Limb (tissue), 2 donors: ENCODE data around the gene PISD.
"Not testable (repeated sequence)": the region's sequence is repeated elsewhere in the genome, so short reads cannot be mapped to it uniquely, and the experiment has no call there.

Experiments
- DNase-seq, 2 donors: peaks; one replicate each; pipeline ENCODE4 v3.0.0-alpha.2; 2016; ENCODE audit errors: extremely low spot score in 2 of 2

Gene PISD

GRCh38 chr22:31661851-31662667 is at the start of gene PISD:
Gene PISD (minus strand): TSS chr22:31662215. CDS start chr22:31662208, 7 bp downstream.
- DNase-seq, result peak; percentile 94 to 98

GRCh38 chr22:31711226-31711625 is 49.2 kb upstream of the PISD start:
- not testable (repeated sequence) for DNase-seq

GRCh38 chr22:31707519-31707918 is 45.5 kb upstream of the PISD start:
- no peak for DNase-seq

GRCh38 chr22:31695423-31695822 is 33.4 kb upstream of the PISD start:
- DNase-seq, result no peak

GRCh38 chr22:31694046-31694445 is 32.0 kb upstream of the PISD start:
- not testable (repeated sequence) for DNase-seq

- DNase-seq, result no peak
Observed at GRCh38 chr22:31692186-31692886, 30.3 kb upstream of the PISD start.

GRCh38 chr22:31691408-31691807 is 29.4 kb upstream of the PISD start:
- no peak for DNase-seq

- no peak for DNase-seq
Observed at GRCh38 chr22:31683181-31684105, 21.4 kb upstream of the PISD start.

- no peak for DNase-seq
Observed at GRCh38 chr22:31682751-31683150, 20.7 kb upstream of the PISD start.

GRCh38 chr22:31681349-31682345 is 19.6 kb upstream of the PISD start:
- DNase-seq, result peak in 1 of 2 donors; percentile 18

GRCh38 chr22:31680861-31681341 is 18.9 kb upstream of the PISD start:
- DNase-seq, result no peak

GRCh38 chr22:31678748-31679147 is 16.7 kb upstream of the PISD start:
- DNase-seq, result no peak

- DNase-seq, result peak; percentile 79 to 88
Observed at GRCh38 chr22:31676700-31677099, 14.7 kb upstream of the PISD start.

- DNase-seq, result not testable (repeated sequence)
Observed at GRCh38 chr22:31674219-31674618, 12.2 kb upstream of the PISD start.

GRCh38 chr22:31668849-31669248 is 6.8 kb upstream of the PISD start:
- DNase-seq, result not testable (repeated sequence)

- no peak for DNase-seq
Observed at GRCh38 chr22:31662668-31663037, 638 bp upstream of the PISD start.

GRCh38 chr22:31660860-31661341 is 1.1 kb downstream of the PISD start:
- DNase-seq, result not testable (repeated sequence)

GRCh38 chr22:31659246-31659645 is 2.8 kb downstream of the PISD start:
- no peak for DNase-seq

- DNase-seq, result no peak
Observed at GRCh38 chr22:31654408-31654807, 7.6 kb downstream of the PISD start.

- no peak for DNase-seq
Observed at GRCh38 chr22:31653944-31654343, 8.1 kb downstream of the PISD start.
